ENCODE results near the gene MTX1.

DNA sequence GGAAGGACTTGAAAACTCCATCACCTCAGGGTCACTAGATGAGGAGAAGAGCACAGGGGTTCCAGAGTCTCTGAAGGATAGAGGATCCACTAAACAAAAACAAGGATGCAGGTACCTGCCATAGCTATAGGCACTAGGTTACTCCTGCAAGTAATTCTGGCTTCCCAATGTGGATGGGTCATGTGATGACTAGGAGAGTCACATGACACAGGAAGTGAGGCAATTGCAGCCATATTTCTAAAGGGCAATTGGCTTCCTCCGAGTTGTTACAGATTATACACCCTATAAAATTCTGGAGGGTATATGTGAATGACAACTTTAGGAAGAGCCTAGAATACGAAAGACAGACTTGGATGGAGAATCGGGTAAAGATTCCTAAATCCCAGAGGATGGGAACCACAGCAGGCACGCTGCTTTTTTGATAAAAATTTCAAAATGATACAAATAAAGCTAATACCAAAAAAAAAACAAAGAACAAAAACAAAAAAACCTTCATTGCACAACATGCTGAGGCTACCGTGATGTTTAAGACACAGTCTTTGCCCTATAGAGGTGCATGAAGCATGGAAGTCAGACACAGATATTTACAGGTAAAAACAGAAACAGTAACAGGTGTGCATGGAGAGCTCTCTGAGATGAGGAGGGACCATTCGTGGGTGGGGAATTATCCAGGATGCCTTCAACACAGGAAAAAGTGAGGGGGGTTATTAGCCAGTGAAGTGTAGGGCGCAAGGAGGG lies 10.5 kb downstream of the MTX1 start:
- TF ChIP-seq POLR2A (IDR thresholded peaks at IDR 0.05): no peak
- TF ChIP-seq, protein P1, sequence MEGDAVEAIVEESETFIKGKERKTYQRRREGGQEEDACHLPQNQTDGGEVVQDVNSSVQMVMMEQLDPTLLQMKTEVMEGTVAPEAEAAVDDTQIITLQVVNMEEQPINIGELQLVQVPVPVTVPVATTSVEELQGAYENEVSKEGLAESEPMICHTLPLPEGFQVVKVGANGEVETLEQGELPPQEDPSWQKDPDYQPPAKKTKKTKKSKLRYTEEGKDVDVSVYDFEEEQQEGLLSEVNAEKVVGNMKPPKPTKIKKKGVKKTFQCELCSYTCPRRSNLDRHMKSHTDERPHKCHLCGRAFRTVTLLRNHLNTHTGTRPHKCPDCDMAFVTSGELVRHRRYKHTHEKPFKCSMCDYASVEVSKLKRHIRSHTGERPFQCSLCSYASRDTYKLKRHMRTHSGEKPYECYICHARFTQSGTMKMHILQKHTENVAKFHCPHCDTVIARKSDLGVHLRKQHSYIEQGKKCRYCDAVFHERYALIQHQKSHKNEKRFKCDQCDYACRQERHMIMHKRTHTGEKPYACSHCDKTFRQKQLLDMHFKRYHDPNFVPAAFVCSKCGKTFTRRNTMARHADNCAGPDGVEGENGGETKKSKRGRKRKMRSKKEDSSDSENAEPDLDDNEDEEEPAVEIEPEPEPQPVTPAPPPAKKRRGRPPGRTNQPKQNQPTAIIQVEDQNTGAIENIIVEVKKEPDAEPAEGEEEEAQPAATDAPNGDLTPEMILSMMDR (IDR thresholded peaks at IDR 0.05): no peak
